Iris pigment epithelial cell (primary cell): ENCODE data around the gene ZPBP2.
A peak's percentile ranks its signal among the peaks of the same experiment; 100 is the strongest.
"Not testable (repeated sequence)": the region's sequence is repeated elsewhere in the genome, so short reads cannot be mapped to it uniquely, and the experiment has no call there.

ENCODE experiments used
- DNase-seq: peaks from one replicate; pipeline ENCODE4 v3.0.0-alpha.2; 2011; ENCODE audit warnings: low read depth

ZPBP2 gene

GRCh38 chr17:39855911-39856649, 11.9 kb upstream of the ZPBP2 start:
- DNase-seq = not testable (repeated sequence)

GRCh38 chr17:39861235-39861634, 6.8 kb upstream of the ZPBP2 start:
- DNase-seq = no peak

GRCh38 chr17:39863244-39863917, 4.6 kb upstream of the ZPBP2 start:
- no peak for DNase-seq

- peak; percentile 44 for DNase-seq
Observed at GRCh38 chr17:39863918-39864746, 3.9 kb upstream of the ZPBP2 start, which contains the start of gene IKZF3. Gene IKZF3, minus strand, starts transcription at chr17:39864312. Its CDS starts 186 bp downstream, at chr17:39864126.

- DNase-seq = no peak
Observed at GRCh38 chr17:39866013-39866730, 1.8 kb upstream of the ZPBP2 start.

GRCh38 chr17:39867084-39867879, 720 bp upstream of the ZPBP2 start:
- no peak for DNase-seq

GRCh38 chr17:39868554-39868942, 546 bp downstream of the ZPBP2 start:
- DNase-seq = no peak

- DNase-seq = no peak
Observed at GRCh38 chr17:39870776-39871175, 2.8 kb downstream of the ZPBP2 start.

GRCh38 chr17:39871801-39872200, 3.8 kb downstream of the ZPBP2 start:
- DNase-seq = no peak

- DNase-seq = no peak
Observed at GRCh38 chr17:39872751-39873150, 4.7 kb downstream of the ZPBP2 start.

- not testable (repeated sequence) for DNase-seq
Observed at GRCh38 chr17:39886102-39886501, 18.1 kb downstream of the ZPBP2 start.

- no peak for DNase-seq
Observed at GRCh38 chr17:39887078-39887477, 19.1 kb downstream of the ZPBP2 start.

GRCh38 chr17:39889200-39889599, 21.2 kb downstream of the ZPBP2 start:
- DNase-seq = no peak

GRCh38 chr17:39894681-39895376, 26.8 kb downstream of the ZPBP2 start:
- DNase-seq = no peak

- DNase-seq = no peak
Observed at GRCh38 chr17:39898088-39898487, 30.1 kb downstream of the ZPBP2 start.

- no peak for DNase-seq
Observed at GRCh38 chr17:39899215-39899614, 31.2 kb downstream of the ZPBP2 start.

GRCh38 chr17:39902027-39902426, 34.0 kb downstream of the ZPBP2 start:
- DNase-seq = not testable (repeated sequence)

GRCh38 chr17:39903158-39903884, 35.3 kb downstream of the ZPBP2 start:
- DNase-seq = peak; percentile 18

GRCh38 chr17:39904990-39905288, 36.9 kb downstream of the ZPBP2 start:
- DNase-seq = no peak

GRCh38 chr17:39908789-39909352, 40.9 kb downstream of the ZPBP2 start:
- no peak for DNase-seq
